ENCODE data around the gene SYT7. TPM values are rescaled to one million over a fixed set of nuclear protein-coding genes. Genes with fewer than 3 reads are reported as not detected.

SYT7 gene
- total and polyA plus RNA-seq, 9 donors: 0.24 to 4.9 (median 1.7) TPM

DNA sequence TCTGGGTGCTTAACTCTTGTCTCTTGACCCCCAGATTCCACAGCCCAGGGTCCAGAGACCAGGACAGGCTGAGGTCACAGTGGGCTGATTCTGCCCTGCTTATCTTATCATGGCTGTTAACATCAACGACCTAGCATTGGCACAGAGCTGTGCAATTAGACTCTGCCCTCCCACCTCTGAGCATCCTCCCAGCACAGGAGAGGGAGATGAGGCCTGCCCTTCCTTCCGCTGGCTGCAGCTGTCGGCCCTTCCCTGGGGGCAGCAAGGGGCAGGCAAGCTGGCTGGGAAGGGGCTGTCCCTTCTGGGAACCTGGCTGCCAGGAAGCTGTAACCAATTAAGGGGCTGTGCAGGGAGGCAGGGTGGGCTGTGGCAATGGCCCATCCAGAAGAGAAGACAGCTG, 49.8 kb downstream of the SYT7 start:
- WGBS, 3 donors: 59 to 70% (median 65%) methylated on average over 3 of the region's 3 CpGs
- H3K4me1 ChIP-seq (ENCODE audit: insufficient read depth): peaks cover 3% of the 10 kb centered on the region
- H3K4me3 ChIP-seq: no peak overlapping the region
- H3K27me3 ChIP-seq: no peaks in the 10 kb centered on the region
- TF ChIP-seq POLR2A (IDR thresholded peaks at IDR 0.05) (no peak), EP300 (IDR thresholded peaks at IDR 0.05) (no peak), CTCF (IDR thresholded peaks at IDR 0.05) (no peak)
- H3K27ac ChIP-seq: no peak overlapping the region
- intact Hi-C loops (cut with DNase I): no loop called here
- no peak for DNase-seq
- no peaks in the 10 kb centered on the region for H3K36me3 ChIP-seq
- H3K9me3 ChIP-seq: no peaks in the 10 kb centered on the region

DNA sequence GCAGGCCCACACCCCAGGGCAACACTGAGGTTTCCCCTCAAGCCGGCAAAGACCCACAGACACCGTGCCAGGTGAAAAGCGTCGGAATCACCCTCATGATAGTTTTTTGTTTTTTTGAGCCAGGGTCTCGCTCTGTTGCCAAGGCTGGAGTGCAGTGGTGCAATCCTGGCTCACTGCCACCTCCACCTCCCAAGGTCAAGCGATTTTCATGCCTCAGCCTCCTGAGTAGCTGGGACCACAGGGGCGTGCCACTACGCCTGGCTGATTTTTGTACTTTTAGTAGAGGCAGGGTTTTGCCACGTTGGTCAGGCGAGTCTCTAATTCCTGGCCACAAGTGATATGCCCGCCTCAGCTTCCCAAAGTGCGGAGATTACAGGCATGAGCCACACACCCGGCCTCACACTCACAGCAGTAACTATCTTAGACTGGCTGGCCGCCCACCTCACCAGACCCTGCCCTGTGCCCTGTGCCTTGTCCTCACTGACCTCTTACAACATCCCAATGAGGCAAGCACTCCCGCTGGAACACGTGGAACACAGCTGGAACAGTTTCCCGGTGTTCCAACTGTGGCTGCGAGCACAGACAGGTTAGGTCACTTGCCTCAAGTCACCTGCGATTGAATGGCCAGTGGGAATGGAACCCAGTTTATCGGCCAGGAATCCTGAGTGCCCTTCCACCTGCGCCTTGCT, 51.2 kb downstream of the SYT7 start:
- Histone ChIP-seq H3K4me1 (ENCODE audit: insufficient read depth) (peaks cover 3% of the 10 kb centered on the region), H3K27ac (no peak overlapping the region), H3K9me3 (no peaks in the 10 kb centered on the region), H3K27me3 (no peaks in the 10 kb centered on the region), H3K36me3 (no peaks in the 10 kb centered on the region), H3K4me3 (no peak overlapping the region)
- intact Hi-C loops (cut with DNase I): no loop called here
- peak; percentile 59 to 86 (median 75) for DNase-seq
- 42 to 50% (median 47%) methylated on average over 21 of the region's 21 CpGs for WGBS, 3 donors
- TF ChIP-seq POLR2A (IDR thresholded peaks at IDR 0.05) (no peak), EP300 (IDR thresholded peaks at IDR 0.05) (no peak), CTCF (IDR thresholded peaks at IDR 0.05) (no peak)

DNA sequence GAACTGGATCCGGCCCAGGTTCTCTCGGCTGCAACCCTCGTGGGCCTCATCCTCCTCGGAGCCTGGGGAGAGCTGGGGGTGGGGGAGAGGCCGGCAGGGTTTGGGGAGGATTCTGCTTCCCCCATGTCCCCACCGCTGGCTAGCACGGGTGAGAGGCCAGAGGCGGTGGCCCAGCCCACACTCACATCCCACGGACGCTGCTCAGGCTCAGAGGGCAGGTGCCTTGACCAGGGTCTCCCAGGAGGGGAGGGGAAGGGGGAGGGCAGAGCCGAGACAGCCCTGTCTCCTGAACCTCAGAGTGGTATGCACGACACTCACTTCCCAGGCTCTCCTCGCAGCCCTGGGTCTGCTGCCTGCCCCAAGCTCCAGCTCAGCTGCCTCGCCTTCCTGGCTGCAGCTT, 52.8 kb downstream of the SYT7 start:
- no peak overlapping the region for H3K27ac ChIP-seq
- H3K9me3 ChIP-seq: no peaks in the 10 kb centered on the region
- H3K4me1 ChIP-seq (ENCODE audit: insufficient read depth): peaks cover 3% of the 10 kb centered on the region
- no peak overlapping the region for H3K4me3 ChIP-seq
- TF ChIP-seq EP300 (IDR thresholded peaks at IDR 0.05) (no peak), POLR2A (IDR thresholded peaks at IDR 0.05) (no peak), CTCF (IDR thresholded peaks at IDR 0.05) (no peak)
- H3K27me3 ChIP-seq: no peaks in the 10 kb centered on the region
- intact Hi-C loops (cut with DNase I): no loop called here
- H3K36me3 ChIP-seq: no peaks in the 10 kb centered on the region
- DNase-seq: no peak
- WGBS, 3 donors: 51 to 76% (median 53%) methylated on average over 11 to 14 of the region's 14 CpGs

- intact Hi-C loops (cut with DNase I): no loop called here
- Histone ChIP-seq H3K9me3 (no peaks in the 10 kb centered on the region), H3K36me3 (no peaks in the 10 kb centered on the region), H3K4me1 (ENCODE audit: insufficient read depth) (peaks cover 3% of the 10 kb centered on the region), H3K27ac (no peak overlapping the region), H3K4me3 (no peak overlapping the region), H3K27me3 (no peaks in the 10 kb centered on the region)
- WGBS, 3 donors: 63 to 79% (median 77%) methylated on average over 20 of the region's 20 CpGs
- no peak for DNase-seq
- TF ChIP-seq CTCF (IDR thresholded peaks at IDR 0.05): no peak
These were observed 53.7 kb downstream of the SYT7 start for GRCh38 chr11:61526956-61527731.
